ENCODE measurements around the gene OR1J2.
"Not testable (repeated sequence)": the region's sequence is repeated elsewhere in the genome, so short reads cannot be mapped to it uniquely, and the experiment has no call there.

DNA sequence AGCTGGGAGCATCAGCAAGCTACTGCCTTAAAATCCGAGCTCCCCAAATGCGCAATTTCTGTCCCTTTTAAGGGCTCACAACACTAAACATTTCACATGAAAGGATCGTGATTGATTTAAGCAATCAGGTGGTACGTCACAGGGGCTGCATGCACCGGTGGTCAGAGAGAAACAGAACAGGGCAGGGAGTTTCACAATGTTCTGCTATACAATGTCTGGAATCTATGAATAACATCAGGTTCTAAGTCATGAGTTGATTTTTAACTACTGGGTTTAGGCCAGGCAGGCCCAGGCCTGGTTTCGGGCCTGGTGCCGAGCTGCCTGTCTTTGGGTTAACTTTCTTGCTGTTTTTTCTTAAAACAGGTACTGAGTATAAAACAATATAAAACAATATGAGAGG is 26.5 kb downstream of the OR1J2 start:
- TF ChIP-seq, protein P1, sequence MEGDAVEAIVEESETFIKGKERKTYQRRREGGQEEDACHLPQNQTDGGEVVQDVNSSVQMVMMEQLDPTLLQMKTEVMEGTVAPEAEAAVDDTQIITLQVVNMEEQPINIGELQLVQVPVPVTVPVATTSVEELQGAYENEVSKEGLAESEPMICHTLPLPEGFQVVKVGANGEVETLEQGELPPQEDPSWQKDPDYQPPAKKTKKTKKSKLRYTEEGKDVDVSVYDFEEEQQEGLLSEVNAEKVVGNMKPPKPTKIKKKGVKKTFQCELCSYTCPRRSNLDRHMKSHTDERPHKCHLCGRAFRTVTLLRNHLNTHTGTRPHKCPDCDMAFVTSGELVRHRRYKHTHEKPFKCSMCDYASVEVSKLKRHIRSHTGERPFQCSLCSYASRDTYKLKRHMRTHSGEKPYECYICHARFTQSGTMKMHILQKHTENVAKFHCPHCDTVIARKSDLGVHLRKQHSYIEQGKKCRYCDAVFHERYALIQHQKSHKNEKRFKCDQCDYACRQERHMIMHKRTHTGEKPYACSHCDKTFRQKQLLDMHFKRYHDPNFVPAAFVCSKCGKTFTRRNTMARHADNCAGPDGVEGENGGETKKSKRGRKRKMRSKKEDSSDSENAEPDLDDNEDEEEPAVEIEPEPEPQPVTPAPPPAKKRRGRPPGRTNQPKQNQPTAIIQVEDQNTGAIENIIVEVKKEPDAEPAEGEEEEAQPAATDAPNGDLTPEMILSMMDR (IDR thresholded peaks at IDR 0.05) = not testable (repeated sequence)
- TF ChIP-seq POLR2A (IDR thresholded peaks at IDR 0.05) = not testable (repeated sequence)
